NCI-H2107 treated with DMSO at 0.1 percent for 48 hours (cell line): ENCODE data around the gene SNAPC2.
"Not testable (repeated sequence)": the region's sequence is repeated elsewhere in the genome, so short reads cannot be mapped to it uniquely, and the experiment has no call there.

Experiments
- DNase-seq: peaks from one replicate; lab custom pipeline; 2025; ENCODE audit not compliant: unreplicated experiment; lab: John Stamatoyannopoulos, UW

Gene SNAPC2

GRCh38 chr19:7908742-7909461, 11.2 kb upstream of the SNAPC2 start:
- DNase-seq, result no peak

- DNase-seq, result no peak
Observed at GRCh38 chr19:7909471-7910067, 10.6 kb upstream of the SNAPC2 start.

- DNase-seq, result no peak
Observed at GRCh38 chr19:7910321-7911161, 9.6 kb upstream of the SNAPC2 start.

- DNase-seq, result no peak
Observed at GRCh38 chr19:7911508-7912143, 8.5 kb upstream of the SNAPC2 start.

GRCh38 chr19:7912144-7912696, 7.9 kb upstream of the SNAPC2 start:
- DNase-seq, result no peak

- DNase-seq, result no peak
Observed at GRCh38 chr19:7912697-7913564, 7.2 kb upstream of the SNAPC2 start.

- DNase-seq, result no peak
Observed at GRCh38 chr19:7913652-7914051, 6.5 kb upstream of the SNAPC2 start.

- DNase-seq, result no peak
Observed at GRCh38 chr19:7914099-7914498, 6.0 kb upstream of the SNAPC2 start.

- no peak for DNase-seq
Observed at GRCh38 chr19:7914598-7915045, 5.5 kb upstream of the SNAPC2 start, which contains the start of gene TGFBR3L. TGFBR3L (plus strand) TSS chr19:7914830.

GRCh38 chr19:7915250-7916102, 4.7 kb upstream of the SNAPC2 start:
- DNase-seq, result no peak

- no peak for DNase-seq
Observed at GRCh38 chr19:7916103-7916954, 3.8 kb upstream of the SNAPC2 start.

- no peak for DNase-seq
Observed at GRCh38 chr19:7916955-7917266, 3.2 kb upstream of the SNAPC2 start.

GRCh38 chr19:7917267-7918061, 2.7 kb upstream of the SNAPC2 start:
- no peak for DNase-seq

GRCh38 chr19:7918062-7918614, 2.0 kb upstream of the SNAPC2 start:
- not testable (repeated sequence) for DNase-seq

- DNase-seq, result no peak
Observed at GRCh38 chr19:7918615-7919421, 1.3 kb upstream of the SNAPC2 start.

GRCh38 chr19:7920519-7921301, 572 bp downstream of the SNAPC2 start:
- DNase-seq, result peak; percentile 76
